Measurements from ENCODE around the gene RUNX3.

Gene RUNX3

GRCh38 chr1:24952413-24952841, 22.4 kb upstream of the RUNX3 start:
- no peak overlapping the region for H3K4me3 ChIP-seq (replicated peaks; ENCODE audit: low read depth, low read length)
- TF ChIP-seq CTCF (IDR thresholded peaks at IDR 0.05; ENCODE audit: low read depth, low read length, missing control alignments): no peak
- no peak for DNase-seq (ENCODE audit: extremely low read depth, low read depth)

- H3K4me3 ChIP-seq (replicated peaks; ENCODE audit: low read depth, low read length): no peak overlapping the region
- no peak for TF ChIP-seq CTCF (IDR thresholded peaks at IDR 0.05; ENCODE audit: low read depth, low read length, missing control alignments)
- DNase-seq (ENCODE audit: extremely low read depth, low read depth): no peak
These were observed 21.8 kb upstream of the RUNX3 start for GRCh38 chr1:24951810-24952412.

GRCh38 chr1:24951337-24951736, 21.3 kb upstream of the RUNX3 start:
- H3K4me3 ChIP-seq (replicated peaks; ENCODE audit: low read depth, low read length): no peak overlapping the region
- DNase-seq (ENCODE audit: extremely low read depth, low read depth): no peak
- TF ChIP-seq CTCF (IDR thresholded peaks at IDR 0.05; ENCODE audit: low read depth, low read length, missing control alignments): no peak

- H3K4me3 ChIP-seq (replicated peaks; ENCODE audit: low read depth, low read length): no peak overlapping the region
- no peak for TF ChIP-seq CTCF (IDR thresholded peaks at IDR 0.05; ENCODE audit: low read depth, low read length, missing control alignments)
- no peak for DNase-seq (ENCODE audit: extremely low read depth, low read depth)
These were observed 19.3 kb upstream of the RUNX3 start for GRCh38 chr1:24949331-24949881.

- DNase-seq (ENCODE audit: extremely low read depth, low read depth): no peak
- H3K4me3 ChIP-seq (replicated peaks; ENCODE audit: low read depth, low read length): no peak overlapping the region
- no peak for TF ChIP-seq CTCF (IDR thresholded peaks at IDR 0.05; ENCODE audit: low read depth, low read length, missing control alignments)
These were observed 18.2 kb upstream of the RUNX3 start for GRCh38 chr1:24948079-24948827.

- no peak for DNase-seq (ENCODE audit: extremely low read depth, low read depth)
- no peak for TF ChIP-seq CTCF (IDR thresholded peaks at IDR 0.05; ENCODE audit: low read depth, low read length, missing control alignments)
- H3K4me3 ChIP-seq (replicated peaks; ENCODE audit: low read depth, low read length): no peak overlapping the region
These were observed 17.0 kb upstream of the RUNX3 start for GRCh38 chr1:24946861-24947658.
